Fibroblast of pulmonary artery (primary cell): ENCODE results near the gene NCF4.
A peak's percentile ranks its signal among the peaks of the same experiment; 100 is the strongest.

Experiments
- DNase-seq: peaks from one replicate; pipeline ENCODE4 v3.0.0-alpha.2; 2010; ENCODE audit warnings: low read depth
- H3K4me3 ChIP-seq: replicated peaks from 2 replicates; pipeline ENCODE4 v1.5.1; 2011; ENCODE audit warnings: low read depth, mild to moderate bottlenecking, control low read depth, low read length, moderate library complexity
- TF ChIP-seq, protein P1 (sequence below): IDR thresholded peaks from 2 replicates; pipeline ENCODE4 v1.5.1; 2011; ENCODE audit warnings: mild to moderate bottlenecking, control low read depth, low read length, inconsistent platforms; ENCODE audit errors: missing control alignments

NCF4 gene

DNA sequence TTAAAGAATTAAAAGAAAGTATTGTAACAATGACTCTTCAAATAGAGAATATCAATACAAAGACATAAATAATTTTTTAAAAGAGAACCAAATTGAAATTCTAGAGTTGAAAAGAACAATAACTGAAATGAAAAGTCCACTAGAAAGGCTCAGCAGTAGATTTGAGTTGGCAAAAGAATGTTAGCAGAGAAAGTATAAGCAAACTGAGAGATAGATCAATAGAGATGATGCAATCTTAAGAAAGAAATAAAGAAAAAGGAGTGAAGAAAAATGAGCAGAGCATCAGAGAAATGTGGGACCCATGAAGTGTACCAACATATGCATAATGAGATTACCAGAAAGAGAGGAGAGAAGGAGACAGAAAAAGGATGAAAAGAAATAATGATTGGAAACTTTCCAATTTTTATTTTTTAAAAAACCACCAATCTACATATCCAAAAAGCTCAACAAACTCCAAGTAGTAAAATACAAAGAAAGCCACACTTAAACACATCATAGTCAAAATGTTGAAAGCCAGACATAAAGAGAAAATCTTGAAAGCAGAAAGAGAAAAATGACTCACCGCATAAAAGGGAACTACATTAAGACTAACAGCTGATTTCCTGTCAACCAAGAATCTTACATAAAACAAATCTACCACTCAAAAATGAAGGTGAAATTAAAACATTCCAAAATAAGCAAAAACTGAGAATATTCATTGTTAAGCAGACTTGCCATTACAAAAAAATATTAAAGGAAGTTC is 20.9 kb downstream of the NCF4 start:
- TF ChIP-seq, protein P1, sequence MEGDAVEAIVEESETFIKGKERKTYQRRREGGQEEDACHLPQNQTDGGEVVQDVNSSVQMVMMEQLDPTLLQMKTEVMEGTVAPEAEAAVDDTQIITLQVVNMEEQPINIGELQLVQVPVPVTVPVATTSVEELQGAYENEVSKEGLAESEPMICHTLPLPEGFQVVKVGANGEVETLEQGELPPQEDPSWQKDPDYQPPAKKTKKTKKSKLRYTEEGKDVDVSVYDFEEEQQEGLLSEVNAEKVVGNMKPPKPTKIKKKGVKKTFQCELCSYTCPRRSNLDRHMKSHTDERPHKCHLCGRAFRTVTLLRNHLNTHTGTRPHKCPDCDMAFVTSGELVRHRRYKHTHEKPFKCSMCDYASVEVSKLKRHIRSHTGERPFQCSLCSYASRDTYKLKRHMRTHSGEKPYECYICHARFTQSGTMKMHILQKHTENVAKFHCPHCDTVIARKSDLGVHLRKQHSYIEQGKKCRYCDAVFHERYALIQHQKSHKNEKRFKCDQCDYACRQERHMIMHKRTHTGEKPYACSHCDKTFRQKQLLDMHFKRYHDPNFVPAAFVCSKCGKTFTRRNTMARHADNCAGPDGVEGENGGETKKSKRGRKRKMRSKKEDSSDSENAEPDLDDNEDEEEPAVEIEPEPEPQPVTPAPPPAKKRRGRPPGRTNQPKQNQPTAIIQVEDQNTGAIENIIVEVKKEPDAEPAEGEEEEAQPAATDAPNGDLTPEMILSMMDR = no peak
- DNase-seq = peak; percentile 8
- H3K4me3 ChIP-seq = no peak overlapping the region

DNA sequence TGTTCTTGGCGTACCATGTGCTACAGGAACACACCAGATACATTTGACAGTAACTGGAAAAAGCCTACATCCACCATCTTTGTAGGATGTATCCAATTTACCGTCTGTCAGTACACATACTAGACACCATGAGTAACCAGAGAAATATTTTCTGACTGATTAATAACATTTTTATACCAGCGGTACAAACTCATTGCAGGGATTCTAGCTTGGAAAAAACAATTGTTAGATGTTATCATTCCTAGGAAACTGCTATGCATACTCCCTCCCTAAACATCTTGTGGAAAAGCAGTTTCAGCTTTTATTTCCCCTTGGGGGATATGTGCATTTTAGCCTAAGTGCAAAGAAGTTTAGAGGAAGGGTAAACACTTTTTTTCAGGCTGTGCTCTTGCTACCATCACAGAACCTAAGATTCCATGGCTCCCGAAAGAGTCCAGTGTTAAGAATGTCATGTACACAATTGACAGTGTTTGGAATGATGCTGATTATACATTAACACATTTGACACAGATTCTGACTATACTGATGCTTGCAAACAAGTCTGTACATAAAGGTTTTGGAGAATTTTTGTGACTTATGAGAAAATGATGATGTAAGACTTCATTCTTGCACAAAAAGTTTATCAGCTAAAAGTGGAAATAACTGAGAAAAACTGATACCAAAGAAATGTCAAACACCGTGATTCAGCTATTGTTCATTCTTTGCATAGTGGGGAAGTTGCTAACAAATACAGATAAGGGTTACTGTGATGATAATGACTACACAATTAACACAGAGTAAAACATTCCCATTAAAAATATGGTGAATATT is 23.7 kb downstream of the NCF4 start:
- TF ChIP-seq, protein P1 = no peak
- H3K4me3 ChIP-seq = no peak overlapping the region
- DNase-seq = peak; percentile 77

DNA sequence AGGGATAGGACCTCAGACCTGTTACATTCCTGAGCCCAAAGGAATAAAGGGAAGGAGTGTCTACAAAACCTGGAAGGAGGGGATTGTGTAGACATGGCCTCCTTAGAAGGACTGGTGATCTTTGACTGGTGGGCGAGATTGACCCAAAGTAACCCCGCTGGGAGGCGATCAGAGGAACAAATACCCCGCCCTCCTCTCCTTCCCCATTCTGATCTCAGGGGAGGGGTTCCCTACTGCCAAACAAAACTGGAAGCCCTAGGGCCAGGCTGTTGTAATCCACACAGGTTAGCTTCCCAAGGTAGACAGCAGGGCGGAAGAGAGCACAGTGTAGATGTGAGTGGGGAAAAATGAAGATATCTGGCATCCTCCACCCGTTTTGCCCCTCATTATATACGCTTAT is 24.7 kb downstream of the NCF4 start:
- TF ChIP-seq, protein P1 = no peak
- no peak overlapping the region for H3K4me3 ChIP-seq
- peak; percentile 7 for DNase-seq

DNA sequence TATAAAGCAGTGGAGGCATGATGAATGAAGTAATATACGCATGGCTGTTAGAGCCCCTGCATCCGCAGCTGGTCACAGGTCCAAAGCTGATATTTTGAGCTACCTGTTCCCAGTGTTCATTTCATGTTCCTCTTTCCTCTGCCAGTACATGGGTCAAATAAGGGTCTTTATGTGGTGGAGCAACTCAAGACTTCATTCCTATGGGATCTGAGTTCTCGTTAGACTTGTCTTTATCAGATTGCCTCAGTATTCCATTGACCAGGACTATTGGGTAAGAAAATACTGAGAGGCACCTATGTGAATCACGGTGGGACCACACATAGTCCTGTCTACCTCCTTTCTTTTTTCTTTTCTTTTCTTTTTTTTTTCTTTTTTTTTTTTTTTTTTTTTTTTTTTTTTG is 25.2 kb downstream of the NCF4 start:
- DNase-seq = no peak
- no peak overlapping the region for H3K4me3 ChIP-seq
- TF ChIP-seq, protein P1 = no peak

GRCh38 chr22:36887162-36887561 is 26.4 kb downstream of the NCF4 start:
- TF ChIP-seq, protein P1 = no peak
- no peak for DNase-seq
- H3K4me3 ChIP-seq = no peak overlapping the region

DNA sequence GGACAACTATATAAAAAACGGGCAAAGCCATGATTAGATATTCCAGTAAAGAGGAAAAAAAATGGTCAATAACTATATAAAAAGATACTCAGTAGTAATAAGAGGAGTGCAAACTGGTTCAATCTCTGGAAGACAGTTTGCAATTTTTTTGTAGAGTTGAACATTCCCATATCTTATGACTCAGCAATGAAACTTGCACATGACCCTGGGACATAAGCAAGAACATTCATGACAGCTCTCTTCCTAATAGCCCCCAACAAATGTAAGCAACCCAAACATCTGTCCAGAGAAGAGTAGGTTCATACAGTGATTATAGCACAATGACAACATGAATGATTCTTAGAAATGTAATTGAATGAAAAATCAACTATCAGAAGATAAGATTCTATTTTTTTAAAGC is 30.8 kb downstream of the NCF4 start:
- DNase-seq = peak; percentile 61
- TF ChIP-seq, protein P1 = no peak
- H3K4me3 ChIP-seq = no peak overlapping the region

- peak; percentile 49 for DNase-seq
These were observed 31.5 kb downstream of the NCF4 start for GRCh38 chr22:36892292-36892691.

More at GRCh38 chr22:36892292-36892691, 31.5 kb downstream of the NCF4 start:
- TF ChIP-seq, protein P1 = no peak
- no peak overlapping the region for H3K4me3 ChIP-seq
